NCI-H1436 treated with DMSO at 0.1 percent for 48 hours (cell line): ENCODE measurements around the gene LKAAEAR1.

ENCODE experiments used
- DNase-seq: peaks from one replicate; lab custom pipeline; 2025; lab: John Stamatoyannopoulos, UW

LKAAEAR1 gene

DNA sequence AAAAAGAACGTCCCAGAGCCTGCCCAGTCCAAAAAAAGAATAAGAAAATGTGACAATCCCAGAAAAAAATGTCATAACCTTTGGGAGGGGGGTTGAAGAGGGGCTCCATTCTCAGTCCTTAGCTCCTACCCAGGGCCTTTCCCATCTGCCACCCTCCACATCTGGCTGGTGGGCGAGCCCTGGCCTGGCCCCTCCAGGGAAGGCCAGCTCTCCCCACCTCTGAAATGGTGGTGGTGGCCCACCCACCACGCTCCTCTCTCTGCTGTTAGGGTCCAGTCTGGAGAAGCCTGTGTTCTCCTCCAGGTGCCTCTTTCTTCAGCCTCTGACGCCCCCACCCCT lies 5.3 kb downstream of the LKAAEAR1 start:
- no peak for DNase-seq

DNA sequence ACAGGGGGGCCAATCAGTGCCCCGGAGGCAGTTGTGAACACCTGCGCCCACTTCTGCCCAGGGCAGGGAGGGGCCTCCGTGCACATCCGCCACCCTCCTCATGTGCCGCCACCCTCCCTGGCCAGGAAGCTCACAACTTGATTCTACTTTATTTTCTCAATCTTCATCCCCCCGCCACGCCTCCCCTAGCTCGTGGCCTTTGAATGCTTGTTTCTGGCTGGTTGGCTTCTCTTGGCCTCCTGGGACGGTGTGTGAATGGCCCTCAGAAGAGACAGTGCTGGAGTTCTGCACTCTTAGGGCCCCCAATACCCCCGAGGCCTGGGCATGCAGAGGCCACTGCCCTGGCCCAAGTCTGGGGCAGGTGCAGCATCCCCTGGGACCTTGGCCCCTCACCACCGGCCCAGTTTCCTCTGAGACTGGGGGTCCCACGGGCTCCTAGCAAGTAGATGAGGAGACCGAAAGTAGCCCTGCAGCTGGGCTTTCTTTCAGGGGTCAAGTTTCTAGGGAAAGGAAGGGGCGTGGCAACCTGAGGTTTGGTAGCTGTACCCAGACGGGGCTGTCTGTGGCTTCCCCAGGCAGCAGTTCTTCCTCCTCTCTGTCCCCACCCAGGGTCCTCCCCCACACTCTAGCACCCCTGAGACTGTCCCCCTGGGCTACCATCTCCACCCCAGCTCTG lies 6.2 kb downstream of the LKAAEAR1 start:
- DNase-seq: no peak

DNA sequence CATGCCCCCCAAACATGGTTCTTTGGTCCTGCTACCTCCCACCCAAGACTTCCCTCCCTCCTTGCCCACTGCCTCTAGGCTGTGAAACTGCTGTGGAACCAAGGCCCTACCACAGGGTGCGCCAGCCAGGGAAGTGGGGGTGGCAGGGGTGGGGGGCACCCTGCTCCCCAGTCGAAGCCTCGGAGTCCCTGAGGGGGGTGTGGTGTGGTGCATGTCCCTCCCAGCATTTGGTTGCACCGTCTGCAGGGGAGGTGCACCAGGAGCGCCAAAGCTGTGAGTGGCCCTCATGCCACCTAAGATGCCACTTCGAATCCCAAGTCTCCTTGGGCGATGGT lies 6.7 kb downstream of the LKAAEAR1 start:
- no peak for DNase-seq

DNA sequence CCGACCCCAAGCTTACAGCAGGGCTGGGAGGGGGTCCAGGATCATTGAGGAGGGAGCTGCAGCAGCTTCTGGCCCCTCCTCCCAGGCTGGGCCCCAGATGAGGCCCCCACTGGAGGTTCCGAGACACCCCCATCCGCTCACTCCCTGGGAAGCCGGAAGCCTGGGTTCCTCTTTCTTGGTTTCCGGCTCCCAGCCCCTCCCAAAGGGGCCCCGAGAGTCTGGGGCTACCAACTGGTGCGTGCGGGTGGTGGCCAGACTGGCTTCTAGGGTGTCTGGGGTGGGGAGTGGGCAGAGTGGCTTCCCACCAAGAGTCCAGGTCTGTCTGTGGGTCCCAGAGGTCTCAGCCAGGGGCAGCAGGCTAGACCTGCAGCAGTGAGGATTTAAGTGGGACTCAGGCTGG lies 7.1 kb downstream of the LKAAEAR1 start:
- no peak for DNase-seq

DNA sequence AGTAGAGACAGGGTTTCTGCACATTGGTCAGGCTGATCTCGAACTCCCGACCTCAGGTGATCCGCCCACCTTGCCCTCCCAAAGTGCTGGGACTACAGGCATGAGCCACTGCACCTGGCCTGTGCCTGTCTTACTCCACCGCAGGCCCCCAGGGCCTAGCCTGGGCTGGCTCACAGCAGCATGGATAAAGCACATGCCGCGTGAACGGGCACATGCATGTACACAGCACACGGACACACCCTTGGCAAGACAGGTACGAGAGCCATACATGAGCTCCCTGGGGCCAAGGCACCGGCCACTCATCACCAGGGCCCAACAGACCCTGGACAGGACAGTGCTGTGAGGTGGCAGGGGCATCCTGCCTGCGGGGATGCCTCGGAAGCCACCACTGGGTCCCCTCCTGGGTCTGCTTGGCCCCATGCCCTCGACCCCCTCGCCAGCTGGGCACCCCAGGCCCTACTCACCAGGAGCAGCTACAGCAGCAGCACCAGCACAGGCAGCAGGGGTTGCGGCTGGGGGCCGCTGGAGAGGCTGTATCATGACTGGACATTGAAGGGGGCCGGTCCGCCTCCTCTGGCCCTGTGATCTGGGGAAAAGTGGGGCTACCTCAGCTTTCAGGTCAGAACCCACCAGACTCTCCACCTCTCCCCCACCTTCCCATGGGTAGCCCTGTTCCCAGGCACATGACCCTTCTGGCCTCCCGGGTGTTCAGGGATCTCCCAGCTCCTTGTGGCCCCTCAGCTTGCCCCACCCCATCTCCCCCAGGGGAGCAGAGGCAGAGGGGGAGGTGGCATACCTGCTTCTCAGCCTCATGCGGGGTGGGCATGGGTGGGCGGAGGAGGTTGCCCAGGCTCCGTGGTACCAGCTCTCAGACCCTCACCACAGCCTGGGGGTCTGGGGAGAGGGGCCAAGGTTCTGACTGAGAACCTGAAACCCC lies 7.9 kb downstream of the LKAAEAR1 start:
- no peak for DNase-seq

DNA sequence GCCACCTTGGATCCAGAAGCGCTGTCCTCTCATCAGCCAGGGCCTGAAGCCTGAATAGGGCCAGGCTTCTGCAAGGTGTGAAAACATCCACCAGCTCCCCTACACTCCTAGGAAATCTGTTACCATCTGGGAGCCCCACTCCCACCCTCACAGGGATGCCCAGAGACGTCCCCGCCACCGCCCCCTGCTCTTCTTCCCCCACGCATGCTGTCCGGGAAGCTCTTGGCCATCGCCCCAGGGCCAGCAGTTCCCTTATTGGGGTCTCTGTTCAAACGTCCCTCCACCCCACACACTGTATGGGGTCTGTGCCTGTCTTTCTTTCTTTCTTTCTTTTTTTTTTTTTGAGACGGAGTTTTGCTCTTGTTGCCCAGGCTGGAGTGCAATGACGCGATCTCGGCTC lies 8.6 kb downstream of the LKAAEAR1 start:
- no peak for DNase-seq

DNA sequence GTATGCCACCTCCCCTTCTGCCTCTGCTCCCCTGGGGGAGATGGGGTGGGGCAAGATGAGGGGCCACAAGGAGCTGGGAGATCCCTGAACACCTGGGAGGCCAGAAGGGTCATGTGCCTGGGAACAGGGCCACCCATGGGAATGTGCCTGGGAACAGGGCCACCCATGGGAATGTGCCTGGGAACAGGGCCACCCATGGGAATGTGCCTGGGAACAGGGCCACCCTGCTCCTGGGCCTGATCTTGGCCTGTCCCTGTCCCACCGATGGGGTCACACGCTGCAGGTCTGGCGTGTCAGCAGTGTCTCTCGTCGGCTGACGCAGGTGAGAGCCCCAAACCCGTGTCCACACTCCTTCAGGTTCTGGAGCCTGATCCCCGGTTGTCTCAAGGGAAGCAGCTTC lies 9.2 kb downstream of the LKAAEAR1 start:
- DNase-seq: no peak

DNA sequence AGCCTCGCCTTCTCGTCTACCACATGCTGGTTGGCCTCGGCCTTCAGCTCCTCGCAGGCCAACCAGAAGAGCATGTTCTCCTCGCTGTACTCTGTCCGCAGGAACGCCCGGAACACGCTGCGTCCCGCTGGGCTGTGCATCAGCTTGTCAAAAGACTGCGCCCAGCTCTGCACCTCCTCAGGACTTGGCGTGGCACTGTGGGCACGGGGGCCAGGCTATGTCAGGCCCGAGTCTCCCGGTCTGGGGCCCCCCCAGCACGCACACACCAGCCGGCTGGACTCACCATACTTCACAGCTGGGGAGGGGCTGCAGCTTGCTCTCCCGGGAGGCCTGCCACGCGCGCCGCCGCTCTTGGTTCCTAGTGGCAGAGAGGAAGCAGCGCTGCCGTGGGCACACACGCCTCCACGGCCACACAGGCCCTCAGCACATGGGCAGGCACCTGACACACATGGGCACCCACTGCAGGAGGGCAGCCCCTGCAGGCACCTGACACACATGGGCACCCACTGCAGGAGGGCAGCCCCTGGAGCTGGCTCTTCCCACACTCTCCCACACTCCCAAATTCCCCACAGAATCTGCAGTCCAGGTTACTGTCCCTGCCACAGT lies 9.9 kb downstream of the LKAAEAR1 start:
- no peak for DNase-seq

DNA sequence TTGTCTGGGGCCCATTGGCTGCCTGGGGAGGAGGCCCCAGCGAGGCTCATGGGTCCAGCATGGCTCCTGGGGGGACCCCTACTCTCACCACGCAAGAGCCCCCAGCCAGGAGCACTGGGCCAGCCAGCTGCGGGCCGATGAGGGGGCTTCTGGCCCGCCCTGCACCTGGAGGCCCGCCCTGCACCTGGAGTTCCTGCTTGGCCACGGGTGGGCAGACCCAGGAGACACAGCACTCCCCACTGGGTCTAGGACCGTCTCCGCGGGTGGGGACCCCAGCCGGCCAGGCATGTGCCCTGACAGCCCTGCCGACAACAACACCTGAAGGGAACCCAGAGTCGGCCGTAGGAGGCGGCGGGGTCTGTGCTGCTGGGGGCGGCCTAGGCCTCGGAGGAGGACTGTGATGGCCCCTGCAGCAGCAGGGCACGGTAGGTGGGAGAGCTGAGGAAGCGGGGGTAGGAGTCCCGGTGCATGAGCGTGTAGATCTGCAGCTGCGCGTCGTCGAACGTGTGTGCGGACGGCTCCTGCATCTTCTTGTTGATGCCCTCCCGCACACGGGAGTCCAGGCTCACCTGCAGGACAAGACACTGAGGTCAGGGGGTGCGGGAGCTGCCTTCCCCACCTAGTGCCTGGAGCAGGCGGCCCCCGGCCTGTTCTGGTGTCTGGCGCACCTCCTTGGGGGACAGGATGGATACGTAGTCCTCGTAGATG lies 10.6 kb downstream of the LKAAEAR1 start:
- no peak for DNase-seq

DNA sequence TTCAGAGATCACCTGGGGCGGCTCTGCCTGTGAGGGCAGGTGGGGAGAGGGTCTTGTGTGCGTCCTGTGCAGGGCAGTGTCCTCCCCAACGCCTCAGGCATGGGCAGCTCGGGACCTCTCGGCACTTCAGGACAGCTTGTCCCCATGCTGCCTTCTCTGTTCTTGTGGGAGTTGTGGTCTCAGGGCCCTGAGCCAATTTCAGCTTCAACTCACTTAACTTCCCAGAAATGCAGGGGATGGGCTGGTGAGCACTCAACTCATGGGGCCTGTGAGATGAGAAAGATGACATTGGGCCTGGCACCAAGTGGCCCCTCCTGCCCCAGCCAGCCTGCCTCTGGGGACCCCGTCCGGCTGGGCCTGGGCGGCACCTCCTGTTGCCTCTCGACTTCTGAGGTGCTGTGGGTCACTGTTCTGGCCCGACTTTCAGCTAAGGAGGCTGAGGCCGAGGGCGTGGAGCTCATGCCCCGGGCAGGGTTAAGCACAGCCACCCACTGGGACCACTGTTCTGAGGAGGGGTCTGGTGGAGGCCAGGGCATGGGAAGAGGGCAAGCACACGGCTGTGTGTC lies 11.6 kb downstream of the LKAAEAR1 start:
- DNase-seq: no peak

DNA sequence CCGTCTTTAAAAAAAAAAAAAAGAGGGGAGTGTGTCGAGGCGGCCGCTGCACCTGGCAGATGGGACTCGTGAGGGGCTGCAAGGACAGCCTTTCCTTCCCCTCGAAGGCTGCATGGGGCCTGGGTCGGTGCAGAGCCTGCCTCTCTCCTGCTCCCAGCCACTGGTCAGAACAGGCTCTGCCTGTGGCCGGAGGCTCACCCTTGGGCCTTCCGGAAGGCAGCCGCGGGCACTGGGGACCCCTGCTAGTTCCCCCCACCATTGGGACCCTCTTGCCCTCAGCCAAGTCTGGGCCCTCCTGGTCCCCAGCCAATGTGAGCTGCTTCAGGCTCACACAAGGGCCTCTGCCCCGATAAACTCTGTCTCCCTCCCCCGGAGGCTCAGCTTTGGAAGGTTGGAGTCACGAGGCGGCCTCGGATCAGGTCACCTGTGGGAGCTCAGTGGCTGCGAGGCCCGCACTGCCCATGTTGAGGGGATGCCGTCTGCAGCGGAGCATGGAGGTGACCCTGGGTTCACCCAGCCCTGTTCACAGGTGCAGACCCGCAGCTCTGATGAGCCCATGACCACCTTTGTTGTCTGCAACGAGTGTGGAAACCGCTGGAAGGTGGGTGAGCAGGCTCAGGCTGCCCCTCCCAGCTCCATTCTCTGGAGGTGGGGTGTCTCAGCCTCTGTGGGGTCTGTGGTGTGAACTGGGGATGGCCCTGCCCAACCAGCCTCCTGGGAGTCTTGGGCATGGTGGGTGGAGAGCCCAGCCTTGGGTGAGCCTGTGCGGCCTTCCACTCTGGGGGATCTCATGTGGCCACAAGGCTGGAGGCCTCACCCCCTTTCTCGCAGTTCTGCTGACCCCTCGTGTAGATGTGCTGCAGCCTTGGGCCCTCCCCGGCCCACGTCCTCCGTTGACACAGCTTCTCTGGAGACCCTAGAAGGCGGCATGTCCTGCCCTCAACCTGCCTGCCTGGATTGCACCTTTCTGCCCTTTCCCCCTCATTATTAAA lies 12.6 kb downstream of the LKAAEAR1 start:
- no peak for DNase-seq

DNA sequence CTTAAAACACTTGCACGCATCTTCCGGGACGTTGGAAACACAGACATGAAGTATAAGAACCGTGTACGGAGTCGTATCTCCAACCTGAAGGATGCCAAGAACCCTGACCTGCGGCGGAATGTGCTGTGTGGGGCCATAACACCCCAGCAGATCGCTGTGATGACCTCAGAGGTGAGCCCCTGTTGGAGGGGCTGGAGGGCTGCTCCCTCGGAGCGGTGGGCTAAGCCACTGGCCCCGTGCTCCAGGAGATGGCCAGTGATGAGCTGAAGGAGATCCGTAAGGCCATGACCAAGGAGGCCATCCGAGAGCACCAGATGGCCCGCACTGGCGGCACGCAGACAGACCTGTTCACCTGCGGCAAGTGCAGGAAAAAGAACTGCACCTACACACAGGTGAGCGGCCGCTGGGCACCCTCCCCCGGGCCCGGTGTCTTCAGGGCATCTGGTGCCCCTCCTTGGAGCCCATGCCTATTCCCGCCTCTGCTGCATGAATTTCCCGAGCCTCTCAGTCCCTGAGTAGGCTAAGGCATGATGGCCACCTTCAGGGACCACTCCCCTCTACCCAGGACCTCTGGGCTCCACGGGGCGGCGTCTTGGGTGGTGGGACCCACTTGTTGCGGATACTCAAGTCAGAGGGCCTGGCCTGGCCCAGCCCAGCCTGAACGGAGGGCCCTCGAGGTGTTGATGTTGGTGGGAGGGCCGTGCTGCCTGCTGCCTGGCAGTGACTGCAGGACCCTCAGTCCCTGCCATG lies 13.8 kb downstream of the LKAAEAR1 start:
- DNase-seq: no peak

DNA sequence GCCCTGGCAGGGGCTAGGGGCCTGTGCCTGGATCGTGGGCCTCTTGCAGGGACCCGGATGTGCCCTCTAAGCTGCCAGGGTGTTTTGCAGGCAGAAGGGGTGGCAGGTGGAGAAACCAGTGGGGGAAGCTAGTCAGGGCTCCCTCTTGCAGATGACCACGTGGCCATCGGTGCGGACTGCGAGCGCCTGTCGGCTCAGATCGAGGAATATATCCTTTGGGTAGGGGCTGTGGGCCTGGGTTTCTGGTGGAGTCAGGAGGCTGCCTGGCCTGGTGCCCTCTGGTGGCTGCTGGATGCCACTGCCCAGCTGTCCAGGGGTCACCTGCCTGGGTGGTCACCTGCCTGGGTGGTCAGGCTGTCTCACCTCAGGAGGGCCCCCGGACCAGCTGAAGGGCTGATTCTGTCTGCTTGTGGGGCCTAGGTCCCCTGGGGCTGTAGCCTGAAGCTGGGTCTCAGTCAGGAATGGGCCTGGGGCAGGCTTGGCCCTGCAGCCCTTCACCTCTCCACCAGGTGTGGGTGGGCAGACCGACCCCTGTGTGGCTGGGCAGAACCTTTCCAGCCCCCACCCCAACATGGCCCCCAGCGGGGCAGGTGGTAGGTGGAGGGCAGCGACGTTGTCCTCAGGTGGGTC lies 14.5 kb downstream of the LKAAEAR1 start:
- DNase-seq: no peak

DNA sequence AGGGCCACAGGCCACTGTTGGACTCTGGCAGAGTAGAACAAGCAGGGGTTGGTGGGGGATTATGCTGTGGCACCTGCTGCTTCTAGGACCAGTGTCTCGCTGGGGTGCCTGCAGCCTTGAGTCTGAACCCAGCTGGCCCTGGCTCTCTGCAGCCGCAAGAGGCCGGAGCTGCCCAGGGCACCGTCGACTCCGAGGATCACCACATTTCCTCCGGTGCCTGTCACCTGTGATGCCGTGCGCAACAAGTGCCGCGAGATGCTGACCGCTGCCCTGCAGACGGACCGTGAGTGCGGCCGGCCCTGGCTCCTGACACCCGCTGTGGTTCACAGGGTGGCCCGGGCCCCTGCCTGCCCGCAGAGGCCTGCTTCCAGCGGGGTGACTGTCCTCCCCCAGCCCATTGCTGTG lies 15.0 kb downstream of the LKAAEAR1 start:
- DNase-seq: no peak

DNA sequence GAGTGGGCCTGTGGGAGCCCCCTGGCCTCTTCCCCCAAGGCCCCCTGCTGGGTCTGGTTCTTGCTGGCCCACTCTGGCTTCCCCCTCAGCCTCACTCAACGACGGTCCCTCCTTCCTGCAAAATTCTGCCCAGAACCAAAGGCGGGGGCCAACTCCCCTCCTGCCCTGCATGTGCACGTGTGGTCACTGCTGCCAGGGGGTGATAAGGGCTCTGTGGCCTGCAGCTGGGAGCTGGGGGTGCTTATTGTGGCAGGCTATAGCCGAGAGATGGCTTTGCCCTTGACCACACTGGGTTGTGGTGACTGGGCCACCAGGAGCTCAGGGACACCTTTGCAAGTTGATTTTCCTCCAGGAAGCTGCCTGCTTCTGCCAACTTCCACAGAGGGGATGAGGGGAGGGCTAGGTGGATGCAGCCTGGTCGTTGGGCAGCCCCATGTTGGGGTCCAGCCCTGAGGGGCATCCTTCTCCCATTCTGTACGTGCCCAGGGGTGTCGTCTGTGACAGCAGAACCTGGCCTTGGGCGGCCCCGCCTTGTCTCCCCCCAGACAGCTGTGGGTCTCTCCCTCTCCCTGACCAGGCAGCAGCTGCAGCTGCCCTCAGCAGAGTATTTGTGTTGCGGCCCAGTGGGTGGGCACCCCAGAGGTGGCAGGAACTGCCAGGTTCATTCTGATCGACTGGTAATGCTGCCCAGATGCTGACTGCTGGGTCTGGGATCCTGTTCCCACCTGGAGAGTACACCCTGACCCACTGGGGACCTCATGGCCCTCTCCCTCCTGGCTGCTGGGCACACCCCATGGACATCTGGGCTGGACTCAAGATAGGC lies 15.6 kb downstream of the LKAAEAR1 start:
- no peak for DNase-seq

DNA sequence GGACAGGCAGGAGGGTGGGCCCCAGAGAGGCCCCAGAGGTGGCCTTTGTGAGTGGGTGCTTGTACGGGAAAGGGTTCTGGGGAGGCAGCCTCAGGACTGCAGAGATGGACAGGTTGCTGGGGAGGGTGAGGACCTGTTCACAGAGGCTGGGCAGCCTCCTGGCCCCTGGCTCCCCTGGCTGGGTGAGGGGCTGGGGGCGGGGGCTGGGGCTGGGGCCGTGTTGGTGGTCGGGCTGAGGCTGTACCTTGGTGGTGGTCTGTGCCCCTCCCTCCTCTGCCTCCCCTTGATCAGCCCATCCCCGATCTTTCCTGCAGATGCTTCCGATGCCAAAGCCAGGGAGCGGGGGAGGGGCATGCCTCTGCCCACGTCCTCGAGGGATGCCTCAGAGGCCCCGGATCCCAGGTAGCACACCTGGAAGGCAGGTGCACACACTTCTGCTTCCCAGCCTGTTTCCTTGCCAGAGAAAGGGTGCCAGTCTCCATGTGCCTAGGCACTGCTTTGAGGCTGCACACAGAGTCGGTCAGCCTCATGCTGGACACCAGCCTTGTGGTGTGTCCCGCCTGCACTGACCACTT lies 16.4 kb downstream of the LKAAEAR1 start:
- DNase-seq: no peak

DNA sequence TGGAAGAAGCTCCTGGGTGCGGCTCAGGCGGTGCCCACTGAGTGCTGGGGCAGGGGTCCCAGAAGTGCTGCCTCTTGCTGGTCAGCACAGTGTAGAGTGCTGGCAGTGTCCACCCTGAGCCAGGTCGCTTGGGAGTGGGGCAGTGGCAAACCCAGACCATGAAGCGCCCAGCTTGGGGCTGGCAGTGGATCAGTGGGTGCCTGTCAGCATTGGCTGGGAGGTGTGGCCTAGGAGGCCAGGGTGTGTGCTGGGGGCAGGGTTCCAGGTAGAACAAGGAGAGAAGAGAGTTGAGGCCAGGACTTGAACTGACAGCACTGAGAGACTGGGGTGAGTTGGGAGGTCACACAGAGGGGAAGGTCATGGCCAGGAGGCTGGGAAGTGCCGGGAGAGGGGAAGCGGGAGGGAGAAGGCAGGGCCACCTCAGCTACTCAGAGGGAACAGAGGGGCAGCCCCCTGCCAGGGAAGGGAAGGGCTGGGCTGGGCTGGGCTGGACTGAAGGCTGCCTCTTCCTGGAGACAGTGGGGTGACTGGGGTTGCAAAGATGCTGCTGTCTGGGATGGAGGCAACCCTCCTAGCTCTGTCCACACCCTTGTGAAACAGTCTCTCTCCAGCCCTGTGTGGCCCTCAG lies 17.1 kb downstream of the LKAAEAR1 start:
- no peak for DNase-seq

DNA sequence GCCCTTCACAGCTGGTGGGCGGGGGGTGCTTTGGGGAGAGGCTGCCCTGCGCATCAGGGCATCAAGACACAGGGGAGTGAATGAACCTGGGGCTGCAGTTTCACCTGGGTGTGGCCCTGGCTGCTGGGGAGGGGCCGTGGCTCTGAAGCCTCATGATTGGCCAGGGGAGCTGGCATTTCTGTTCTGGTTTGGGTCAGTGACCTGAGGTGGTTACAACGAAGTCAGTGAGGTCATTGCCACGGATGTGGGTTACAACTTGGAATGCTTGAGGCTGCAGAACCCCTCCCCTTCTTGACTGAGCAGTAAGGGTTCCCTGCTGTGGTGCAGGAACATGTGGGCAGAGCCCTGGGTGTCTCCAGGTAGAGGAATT lies 18.2 kb downstream of the LKAAEAR1 start:
- no peak for DNase-seq
